CD4-positive, CD25-positive, alpha-beta regulatory T cell (primary cell): Measurements from ENCODE around the gene FBXW5. TPM values are rescaled to one million over a fixed set of nuclear protein-coding genes. Genes with fewer than 3 reads are reported as not detected.

ENCODE experiments used
- ATAC-seq, 2 donors: fragments of 150-1000 bp; cut with Tn5 transposase; one replicate each; pipeline ENCODE4 v1.10.0; 2021; ENCODE audit warnings: low read depth in 2 of 2, moderate number of reproducible peaks in 2 of 2, moderate library complexity in 1 of 2
- DNase-seq, 3 donors: peaks; one replicate each; pipeline versions ENCODE4 v3.0.0 to v3.0.0-alpha.2; 2012 to 2022; ENCODE audit warnings: mixed read lengths in 1 of 3
- H3K27ac ChIP-seq: one replicate; pipeline ENCODE4 v1.7.0; 2013; ENCODE audit warnings: mild to moderate bottlenecking, low read length; ENCODE audit not compliant: insufficient read depth, poor library complexity, severe bottlenecking
- H3K27me3 ChIP-seq: one replicate; pipeline ENCODE4 v1.7.0; 2013; ENCODE audit warnings: low read length; ENCODE audit not compliant: control insufficient read depth, insufficient read depth
- H3K36me3 ChIP-seq: one replicate; pipeline ENCODE4 v1.7.0; 2013; ENCODE audit warnings: mild to moderate bottlenecking, low read length, moderate library complexity; ENCODE audit not compliant: control insufficient read depth, insufficient read depth
- H3K4me1 ChIP-seq: 2 replicates; pipeline ENCODE4 v1.7.0; 2013; ENCODE audit warnings: mild to moderate bottlenecking, low read length; ENCODE audit not compliant: insufficient read depth, control insufficient read depth, poor library complexity, severe bottlenecking
- H3K4me3 ChIP-seq: one replicate; pipeline ENCODE4 v1.7.0; 2013; ENCODE audit warnings: low read depth, mild to moderate bottlenecking, low read length, moderate library complexity
- H3K9me3 ChIP-seq, 2 experiments: 1 replicate in 1 of 2; 2 replicates in 1 of 2; pipeline ENCODE4 v1.7.0; 2013; ENCODE audit warnings: low read length in 2 of 2, mild to moderate bottlenecking in 1 of 2, moderate library complexity in 1 of 2; ENCODE audit not compliant: control insufficient read depth in 2 of 2
- H3K27ac Mint-ChIP-seq, 3 donors: one replicate each; pipeline ENCODE4 v1.8.0; 2020 to 2022; ENCODE audit warnings: mild to moderate bottlenecking in 3 of 3, mixed read lengths in 3 of 3, moderate library complexity in 2 of 3
- H3K27me3 Mint-ChIP-seq: one replicate; pipeline ENCODE4 v1.8.0; 2022; ENCODE audit warnings: mild to moderate bottlenecking, mixed read lengths
- H3K36me3 Mint-ChIP-seq: one replicate; pipeline ENCODE4 v1.8.0; 2020; ENCODE audit warnings: mixed read lengths
- H3K4me1 Mint-ChIP-seq, 4 donors: one replicate each; pipeline ENCODE4 v1.8.0; 2020 to 2022; ENCODE audit warnings: mixed read lengths in 4 of 4, mild to moderate bottlenecking in 1 of 4
- H3K4me3 Mint-ChIP-seq, 4 donors: one replicate each; pipeline ENCODE4 v1.8.0; 2020 to 2022; ENCODE audit warnings: mild to moderate bottlenecking in 4 of 4, mixed read lengths in 4 of 4, moderate library complexity in 3 of 4
- H3K9me3 Mint-ChIP-seq, 7 donors: one replicate each; pipeline ENCODE4 v1.8.0; 2020 to 2022; ENCODE audit warnings: mixed read lengths in 7 of 7, mild to moderate bottlenecking in 3 of 7, moderate library complexity in 2 of 7
- polyA plus RNA-seq, 4 donors: library from polyadenylated mRNA; unstranded; fragments of 300-500 nt; fragmentation: Illumina TruSeq; gene quantifications; one replicate each; pipeline ENCODE4 v1.2.3, GENCODE V29; 2021
- total RNA-seq: library from RNA; stranded (reverse); gene quantifications from one replicate; pipeline ENCODE4 v1.2.3, GENCODE V29; 2022

FBXW5 gene
- total and polyA plus RNA-seq, 5 donors from 2014 or later, result 91.6 to 134 (median 115) TPM

GRCh38 chr9:136910901-136911245 lies 33.7 kb downstream of the FBXW5 start:
- peaks cover 59% of the 10 kb centered on the region for H3K36me3 ChIP-seq
- no peak for ATAC-seq
- no peaks in the 10 kb centered on the region for H3K9me3 Mint-ChIP-seq
- no peak overlapping the region for H3K27ac ChIP-seq
- H3K4me1 ChIP-seq, result no peaks in the 10 kb centered on the region
- DNase-seq, result no peak
- peaks cover 0 to 10% (median 1%) of the 10 kb centered on the region in 4 donors for H3K4me1 Mint-ChIP-seq
- no peak overlapping the region for H3K4me3 Mint-ChIP-seq
- peaks cover 9% of the 10 kb centered on the region for H3K36me3 Mint-ChIP-seq
- H3K4me3 ChIP-seq, result no peak overlapping the region
- no peaks in the 10 kb centered on the region for H3K9me3 ChIP-seq
- H3K27me3 ChIP-seq, result no peaks in the 10 kb centered on the region
- H3K27me3 Mint-ChIP-seq, result no peaks in the 10 kb centered on the region
- H3K27ac Mint-ChIP-seq, result no peak overlapping the region

GRCh38 chr9:136910197-136910900 lies 34.2 kb downstream of the FBXW5 start:
- Mint-ChIP-seq H3K27ac (no peak overlapping the region), H3K4me1 (peaks cover 0 to 9% (median 4%) of the 10 kb centered on the region in 4 donors), H3K27me3 (no peaks in the 10 kb centered on the region), H3K36me3 (peaks cover 6% of the 10 kb centered on the region), H3K4me3 (no peak overlapping the region), H3K9me3 (no peaks in the 10 kb centered on the region)
- no peak for DNase-seq
- H3K4me1 ChIP-seq, result no peaks in the 10 kb centered on the region
- peaks cover 53% of the 10 kb centered on the region for H3K36me3 ChIP-seq
- H3K27me3 ChIP-seq, result no peaks in the 10 kb centered on the region
- no peaks in the 10 kb centered on the region for H3K9me3 ChIP-seq
- ATAC-seq, result no peak
- no peak overlapping the region for H3K4me3 ChIP-seq
- H3K27ac ChIP-seq, result no peak overlapping the region

GRCh38 chr9:136907011-136907914 lies 37.3 kb downstream of the FBXW5 start:
- Histone ChIP-seq H3K27me3 (no peaks in the 10 kb centered on the region), H3K27ac (no peak overlapping the region), H3K4me1 (peaks cover 18% of the 10 kb centered on the region), H3K4me3 (no peak overlapping the region), H3K9me3 (no peaks in the 10 kb centered on the region), H3K36me3 (peaks cover 37% of the 10 kb centered on the region)
- H3K27me3 Mint-ChIP-seq, result no peaks in the 10 kb centered on the region
- H3K36me3 Mint-ChIP-seq, result peaks cover 4% of the 10 kb centered on the region
- H3K4me1 Mint-ChIP-seq, result peaks cover 4 to 37% (median 21%) of the 10 kb centered on the region in 4 donors
- DNase-seq (no peak), ATAC-seq (no peak)
- H3K4me3 Mint-ChIP-seq, result no peak overlapping the region
- no peaks in the 10 kb centered on the region for H3K9me3 Mint-ChIP-seq
- H3K27ac Mint-ChIP-seq, result peak overlapping the region in 1 of 3 donors; percentile 59

- DNase-seq (no peak), ATAC-seq (no peak)
- peak overlapping the region in 1 of 3 donors; percentile 80 for H3K27ac Mint-ChIP-seq
- no peak overlapping the region for H3K4me3 ChIP-seq
- no peaks in the 10 kb centered on the region for H3K9me3 ChIP-seq
- peaks cover 7% of the 10 kb centered on the region for H3K36me3 Mint-ChIP-seq
- H3K4me3 Mint-ChIP-seq, result no peak overlapping the region
- no peak overlapping the region for H3K27ac ChIP-seq
- no peaks in the 10 kb centered on the region for H3K9me3 Mint-ChIP-seq
- peaks cover 37% of the 10 kb centered on the region for H3K36me3 ChIP-seq
- peaks cover 8 to 47% (median 27%) of the 10 kb centered on the region in 4 donors for H3K4me1 Mint-ChIP-seq
- H3K27me3 Mint-ChIP-seq, result no peaks in the 10 kb centered on the region
- no peaks in the 10 kb centered on the region for H3K27me3 ChIP-seq
- H3K4me1 ChIP-seq, result peaks cover 28% of the 10 kb centered on the region
Measured at GRCh38 chr9:136906266-136906665, 38.3 kb downstream of the FBXW5 start.

GRCh38 chr9:136903041-136903554 lies 41.4 kb downstream of the FBXW5 start:
- peak overlapping the region; percentile 80 to 87 (median 84) for H3K4me3 Mint-ChIP-seq
- peak in 2 of 3 donors; percentile 43 to 53 for DNase-seq
- no peak for ATAC-seq

GRCh38 chr9:136902259-136902821 lies 42.2 kb downstream of the FBXW5 start:
- Mint-ChIP-seq H3K27ac (peak overlapping the region; percentile 92 to 100 (median 97)), H3K9me3 (no peaks in the 10 kb centered on the region), H3K4me1 (peaks cover 8 to 71% (median 45%) of the 10 kb centered on the region in 4 donors), H3K36me3 (peaks cover 12% of the 10 kb centered on the region), H3K4me3 (peak overlapping the region; percentile 80 to 87 (median 84)), H3K27me3 (no peaks in the 10 kb centered on the region)
- Histone ChIP-seq H3K27me3 (no peaks in the 10 kb centered on the region), H3K4me3 (peak overlapping the region; percentile 69), H3K9me3 (no peaks in the 10 kb centered on the region), H3K27ac (peak overlapping the region; percentile 94), H3K36me3 (peaks cover 27% of the 10 kb centered on the region), H3K4me1 (peaks cover 49% of the 10 kb centered on the region)
- DNase-seq, result peak; percentile 67 to 82 (median 72)
- peak; percentile 69 to 76 for ATAC-seq

More at GRCh38 chr9:136903041-136903554, 41.4 kb downstream of the FBXW5 start:
- H3K27ac Mint-ChIP-seq, result peak overlapping the region; percentile 92 to 100 (median 97)
- Histone ChIP-seq H3K4me1 (peaks cover 46% of the 10 kb centered on the region), H3K36me3 (peaks cover 31% of the 10 kb centered on the region), H3K27me3 (no peaks in the 10 kb centered on the region), H3K27ac (peak overlapping the region; percentile 94), H3K4me3 (peak overlapping the region; percentile 26), H3K9me3 (no peaks in the 10 kb centered on the region)
- peaks cover 12% of the 10 kb centered on the region for H3K36me3 Mint-ChIP-seq
- H3K9me3 Mint-ChIP-seq, result no peaks in the 10 kb centered on the region
- no peaks in the 10 kb centered on the region for H3K27me3 Mint-ChIP-seq
- peaks cover 8 to 70% (median 44%) of the 10 kb centered on the region in 4 donors for H3K4me1 Mint-ChIP-seq

GRCh38 chr9:136901516-136902258 lies 42.9 kb downstream of the FBXW5 start:
- H3K4me3 ChIP-seq, result peak overlapping the region; percentile 69
- H3K27ac Mint-ChIP-seq, result peak overlapping the region; percentile 92 to 100 (median 97)
- H3K9me3 ChIP-seq, result no peaks in the 10 kb centered on the region

More at GRCh38 chr9:136901516-136902258, 42.9 kb downstream of the FBXW5 start:
- H3K27ac ChIP-seq, result peak overlapping the region; percentile 94
- peaks cover 49% of the 10 kb centered on the region for H3K4me1 ChIP-seq
- H3K36me3 ChIP-seq, result peaks cover 24% of the 10 kb centered on the region
- H3K4me3 Mint-ChIP-seq, result peak overlapping the region; percentile 80 to 87 (median 84)
- H3K9me3 Mint-ChIP-seq, result no peaks in the 10 kb centered on the region
- peak; percentile 65 to 70 for ATAC-seq
- H3K36me3 Mint-ChIP-seq, result peaks cover 12% of the 10 kb centered on the region
- H3K27me3 Mint-ChIP-seq, result no peaks in the 10 kb centered on the region
- no peaks in the 10 kb centered on the region for H3K27me3 ChIP-seq
- peaks cover 8 to 77% (median 48%) of the 10 kb centered on the region in 4 donors for H3K4me1 Mint-ChIP-seq
- peak; percentile 61 to 86 (median 62) for DNase-seq
